ENCODE data around the gene MTX3. TPM values are rescaled to one million over a fixed set of nuclear protein-coding genes. Genes with fewer than 3 reads are reported as not detected.

MTX3 gene
- total RNA-seq, 4 donors from 2014 or later, result 5.6 to 7.9 (median 7.4) TPM

DNA sequence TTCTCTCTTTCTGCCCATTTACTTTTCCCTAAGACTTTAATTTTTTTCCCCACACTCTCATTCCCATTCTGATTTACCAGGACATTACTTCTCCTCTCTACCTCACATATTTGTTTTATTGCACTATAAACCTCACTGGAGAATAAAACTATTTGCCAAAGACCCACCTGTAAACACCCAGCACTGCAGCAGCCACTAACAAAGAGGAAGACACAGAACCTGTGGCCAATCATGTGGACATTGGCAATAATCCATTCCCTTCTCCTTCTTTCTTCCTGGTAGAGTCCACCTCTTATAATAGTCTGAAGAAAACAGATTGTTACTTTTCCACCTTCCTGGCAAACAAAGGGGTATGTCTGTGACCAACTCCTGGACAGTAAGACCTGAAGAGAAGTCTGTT is 35.8 kb upstream of the MTX3 start:
- intact Hi-C loops (cut with DNase I; ENCODE audit: low total_unique reads) (loop anchor here (10.0 kb wide), 1 partner anchor 318 kb away; no protein-coding TSS in a partner anchor), in situ Hi-C loops (cut with MboI; ENCODE audit: low pct_ligation_motif_present in 1 of 4, low pct_unique_long_range_greater_than_20kb in 1 of 4, low sequenced_read_pairs in 3 of 4) (no loop called here)
- TF ChIP-seq EP300 (IDR thresholded peaks at IDR 0.05; ENCODE audit: low read depth) (no peak), POLR2A (IDR thresholded peaks at IDR 0.05) (no peak), POLR2AphosphoS5 (IDR thresholded peaks at IDR 0.05) (no peak)
- TF ChIP-seq, protein P1, sequence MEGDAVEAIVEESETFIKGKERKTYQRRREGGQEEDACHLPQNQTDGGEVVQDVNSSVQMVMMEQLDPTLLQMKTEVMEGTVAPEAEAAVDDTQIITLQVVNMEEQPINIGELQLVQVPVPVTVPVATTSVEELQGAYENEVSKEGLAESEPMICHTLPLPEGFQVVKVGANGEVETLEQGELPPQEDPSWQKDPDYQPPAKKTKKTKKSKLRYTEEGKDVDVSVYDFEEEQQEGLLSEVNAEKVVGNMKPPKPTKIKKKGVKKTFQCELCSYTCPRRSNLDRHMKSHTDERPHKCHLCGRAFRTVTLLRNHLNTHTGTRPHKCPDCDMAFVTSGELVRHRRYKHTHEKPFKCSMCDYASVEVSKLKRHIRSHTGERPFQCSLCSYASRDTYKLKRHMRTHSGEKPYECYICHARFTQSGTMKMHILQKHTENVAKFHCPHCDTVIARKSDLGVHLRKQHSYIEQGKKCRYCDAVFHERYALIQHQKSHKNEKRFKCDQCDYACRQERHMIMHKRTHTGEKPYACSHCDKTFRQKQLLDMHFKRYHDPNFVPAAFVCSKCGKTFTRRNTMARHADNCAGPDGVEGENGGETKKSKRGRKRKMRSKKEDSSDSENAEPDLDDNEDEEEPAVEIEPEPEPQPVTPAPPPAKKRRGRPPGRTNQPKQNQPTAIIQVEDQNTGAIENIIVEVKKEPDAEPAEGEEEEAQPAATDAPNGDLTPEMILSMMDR (IDR thresholded peaks at IDR 0.05), result no peak
- Histone ChIP-seq H3K4me1 (no peaks in the 10 kb centered on the region), H3K27ac (no peak overlapping the region), H3K36me3 (no peaks in the 10 kb centered on the region), H3K27me3 (peaks cover under 1% of the 10 kb centered on the region), H3K9me3 (no peaks in the 10 kb centered on the region), H3K4me3 (no peak overlapping the region)
- no peak for DNase-seq

DNA sequence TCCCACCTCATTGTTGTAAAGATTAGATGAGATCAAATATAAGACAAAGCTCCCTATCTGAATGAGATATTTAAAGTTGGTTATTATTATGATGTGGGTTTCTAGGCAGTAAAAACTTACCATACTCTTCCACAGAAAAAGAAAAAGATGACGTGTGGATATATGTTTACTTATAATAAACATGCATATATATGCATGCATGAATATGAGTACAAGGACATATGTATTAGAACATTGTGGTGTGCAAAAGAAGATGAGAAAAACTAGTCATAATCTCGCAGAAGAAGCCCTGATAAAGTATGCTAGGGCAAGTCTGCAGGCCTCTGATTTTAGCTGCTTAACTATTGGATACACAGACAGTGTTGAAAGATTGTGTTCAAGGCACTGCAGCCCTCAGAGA is 34.0 kb upstream of the MTX3 start:
- in situ Hi-C loops (cut with MboI; ENCODE audit: low pct_ligation_motif_present in 1 of 4, low pct_unique_long_range_greater_than_20kb in 1 of 4, low sequenced_read_pairs in 3 of 4) (no loop called here), intact Hi-C loops (cut with DNase I; ENCODE audit: low total_unique reads) (loop anchor here (10.0 kb wide), 1 partner anchor 320 kb away; no protein-coding TSS in a partner anchor)
- DNase-seq, result no peak
- H3K36me3 ChIP-seq, result no peaks in the 10 kb centered on the region
- H3K4me1 ChIP-seq, result no peaks in the 10 kb centered on the region
- H3K4me3 ChIP-seq, result no peak overlapping the region
- WGBS, 2 donors (ENCODE audit: low coverage in 1 of 2), result 77 to 80% methylated on average over 2 of the region's 2 CpGs
- H3K27me3 ChIP-seq, result peaks cover 4% of the 10 kb centered on the region
- no peak for TF ChIP-seq POLR2A (IDR thresholded peaks at IDR 0.05)
- TF ChIP-seq EP300 (IDR thresholded peaks at IDR 0.05; ENCODE audit: low read depth), result no peak
- no peak for TF ChIP-seq POLR2AphosphoS5 (IDR thresholded peaks at IDR 0.05)
- TF ChIP-seq, protein P1 (IDR thresholded peaks at IDR 0.05), result no peak
- H3K27ac ChIP-seq, result no peak overlapping the region
- H3K9me3 ChIP-seq, result no peaks in the 10 kb centered on the region

DNA sequence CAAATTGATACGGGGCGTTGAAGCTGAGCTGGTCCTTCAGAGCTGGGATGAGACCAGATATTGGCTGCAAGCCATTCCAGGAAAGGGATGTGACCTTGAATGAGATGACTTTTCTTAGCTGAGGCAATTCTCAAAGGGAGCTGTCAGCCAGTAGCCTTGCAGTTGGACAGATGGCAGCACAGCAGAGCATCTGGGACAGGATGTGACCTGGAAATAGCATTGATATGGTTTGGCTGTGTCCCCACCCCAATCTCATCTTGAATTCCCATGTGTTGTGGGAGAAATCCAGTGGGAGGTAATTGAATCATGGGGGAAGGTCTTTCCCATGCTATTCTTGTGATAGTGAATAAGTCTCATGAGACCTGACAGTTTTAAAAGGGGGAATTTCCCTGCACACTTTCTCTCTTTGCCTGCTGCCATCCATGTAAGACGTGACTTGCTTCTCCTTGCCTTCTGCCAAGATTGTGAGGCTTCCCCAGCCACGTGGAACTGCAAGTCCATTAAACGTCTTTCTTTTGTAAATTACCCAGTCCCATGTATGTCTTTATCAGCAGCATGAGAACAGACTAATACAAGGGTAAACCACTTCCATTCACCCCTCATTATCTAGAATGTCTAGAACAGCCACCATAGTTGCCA is 19.8 kb upstream of the MTX3 start:
- TF ChIP-seq POLR2AphosphoS5 (IDR thresholded peaks at IDR 0.05), result no peak
- TF ChIP-seq, protein P1 (IDR thresholded peaks at IDR 0.05), result no peak
- no peak for TF ChIP-seq EP300 (IDR thresholded peaks at IDR 0.05; ENCODE audit: low read depth)
- TF ChIP-seq POLR2A (IDR thresholded peaks at IDR 0.05), result no peak
- Histone ChIP-seq H3K27me3 (no peaks in the 10 kb centered on the region), H3K9me3 (no peaks in the 10 kb centered on the region), H3K27ac (no peak overlapping the region), H3K4me3 (no peak overlapping the region), H3K36me3 (no peaks in the 10 kb centered on the region), H3K4me1 (no peaks in the 10 kb centered on the region)
- DNase-seq, result no peak
- intact Hi-C loops (cut with DNase I; ENCODE audit: low total_unique reads), result no loop called here
- 80 to 86% methylated on average over 5 of the region's 5 CpGs for WGBS, 2 donors (ENCODE audit: low coverage in 1 of 2)
- in situ Hi-C loops (cut with MboI; ENCODE audit: low pct_ligation_motif_present in 1 of 4, low pct_unique_long_range_greater_than_20kb in 1 of 4, low sequenced_read_pairs in 3 of 4), result no loop called here

DNA sequence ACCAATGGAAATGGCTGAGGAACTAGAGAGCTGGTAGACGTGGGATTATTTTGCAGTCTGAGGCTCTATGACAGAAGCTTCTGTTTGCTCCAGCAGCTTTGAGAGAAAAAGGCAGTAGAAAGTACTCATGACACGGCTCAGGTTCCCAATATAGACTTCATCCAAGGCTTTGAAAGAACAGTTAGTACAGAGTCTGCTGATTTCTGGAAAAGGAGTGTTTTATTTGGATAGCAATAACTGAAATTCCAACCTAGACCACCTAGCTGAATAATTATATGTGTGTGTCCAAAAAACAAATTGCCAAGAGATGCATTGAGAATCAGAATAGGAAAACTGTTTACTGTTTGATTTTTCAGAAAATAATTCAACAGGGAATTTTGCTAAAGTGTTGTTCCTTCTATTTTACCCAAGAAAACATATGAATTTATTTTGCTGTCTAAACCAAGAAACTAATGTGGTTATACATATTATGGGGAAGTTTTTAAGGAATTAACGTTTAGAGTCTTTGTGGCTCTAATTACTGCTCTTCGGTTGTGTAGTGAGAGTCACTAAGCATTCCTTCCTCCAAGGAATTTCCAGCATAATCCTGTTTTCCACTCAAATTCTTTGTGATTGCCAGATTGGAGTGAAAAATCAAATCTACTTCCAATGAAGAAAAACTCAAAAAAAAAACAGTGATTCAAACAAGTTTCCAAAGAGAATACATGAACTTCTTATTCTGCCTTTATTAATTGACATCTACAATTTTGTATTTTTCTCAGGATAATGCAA is 18.1 kb upstream of the MTX3 start:
- no peak overlapping the region for H3K4me3 ChIP-seq
- in situ Hi-C loops (cut with MboI; ENCODE audit: low pct_ligation_motif_present in 1 of 4, low pct_unique_long_range_greater_than_20kb in 1 of 4, low sequenced_read_pairs in 3 of 4), result no loop called here
- no peaks in the 10 kb centered on the region for H3K9me3 ChIP-seq
- TF ChIP-seq, protein P1 (IDR thresholded peaks at IDR 0.05), result no peak
- TF ChIP-seq POLR2A (IDR thresholded peaks at IDR 0.05), result no peak
- no peak for TF ChIP-seq EP300 (IDR thresholded peaks at IDR 0.05; ENCODE audit: low read depth)
- no peak for TF ChIP-seq POLR2AphosphoS5 (IDR thresholded peaks at IDR 0.05)
- no peaks in the 10 kb centered on the region for H3K36me3 ChIP-seq
- no peaks in the 10 kb centered on the region for H3K27me3 ChIP-seq
- whole genome bisulfite sequencing, 2 donors (ENCODE audit: low coverage in 1 of 2), result 66 to 73% methylated on average over 4 of the region's 4 CpGs
- H3K27ac ChIP-seq, result no peak overlapping the region
- no peaks in the 10 kb centered on the region for H3K4me1 ChIP-seq
- intact Hi-C loops (cut with DNase I; ENCODE audit: low total_unique reads), result no loop called here
- DNase-seq, result no peak
